GM23248 (cell line): ENCODE results near the gene MRPL45. TPM values are rescaled to one million over a fixed set of nuclear protein-coding genes. Genes with fewer than 3 reads are reported as not detected.

Experiments used
- DNase-seq: peaks from one replicate; pipeline ENCODE4 v3.0.0-alpha.2; 2015
- H2AFZ ChIP-seq: fragments of 200-600 bp; sonication (generic); 2 replicates; pipeline ENCODE4 v1.6.1; 2016; ENCODE audit warnings: antibody characterized with exemption
- H3F3A ChIP-seq: fragments of 200-600 bp; sonication (generic); 2 replicates; pipeline ENCODE4 v1.6.1; 2016; ENCODE audit warnings: mild to moderate bottlenecking, antibody characterized with exemption, mixed run types; ENCODE audit not compliant: insufficient read depth
- H3K27ac ChIP-seq: fragments of 200-600 bp; sonication (generic); 2 replicates; pipeline ENCODE4 v1.5.1; 2016; ENCODE audit warnings: mild to moderate bottlenecking
- H3K27me3 ChIP-seq: fragments of 200-600 bp; sonication (generic); replicated peaks from 2 replicates; pipeline ENCODE4 v1.6.1; 2016; ENCODE audit warnings: mild to moderate bottlenecking; ENCODE audit not compliant: insufficient read depth
- H3K36me3 ChIP-seq: fragments of 200-600 bp; sonication (generic); 2 replicates; pipeline ENCODE4 v1.6.1; 2016; ENCODE audit warnings: low read depth, mild to moderate bottlenecking
- H3K4me1 ChIP-seq: fragments of 200-600 bp; sonication (generic); 2 replicates; pipeline ENCODE4 v1.6.1; 2016; ENCODE audit warnings: mild to moderate bottlenecking; ENCODE audit not compliant: insufficient read depth
- H3K4me2 ChIP-seq: fragments of 200-600 bp; sonication (generic); one replicate; pipeline ENCODE4 v1.6.1; 2016; ENCODE audit warnings: mild to moderate bottlenecking; ENCODE audit not compliant: unreplicated experiment
- H3K4me3 ChIP-seq: fragments of 200-600 bp; sonication (generic); 2 replicates; pipeline ENCODE4 v1.5.1; 2016; ENCODE audit warnings: mild to moderate bottlenecking
- H3K79me2 ChIP-seq: fragments of 200-600 bp; sonication (generic); 2 replicates; pipeline ENCODE4 v1.6.1; 2016; ENCODE audit warnings: mild to moderate bottlenecking; ENCODE audit not compliant: insufficient read depth
- H3K9ac ChIP-seq: fragments of 200-600 bp; sonication (generic); 2 replicates; pipeline ENCODE4 v1.6.1; 2016; ENCODE audit warnings: mild to moderate bottlenecking
- H3K9me2 ChIP-seq: fragments of 200-600 bp; sonication (generic); 2 replicates; pipeline ENCODE4 v1.6.1; 2016; ENCODE audit warnings: mixed run types, mild to moderate bottlenecking, moderate library complexity; ENCODE audit not compliant: insufficient read depth
- H3K9me3 ChIP-seq: fragments of 200-600 bp; sonication (generic); one replicate; pipeline ENCODE4 v1.6.1; 2017; ENCODE audit warnings: low read depth
- H4K20me1 ChIP-seq: fragments of 200-600 bp; sonication (generic); 2 replicates; pipeline ENCODE4 v1.6.0; 2016; ENCODE audit not compliant: insufficient read depth
- EZH2 ChIP-seq: fragments of 200-600 bp; sonication (generic); IDR thresholded peaks from 2 replicates; pipeline ENCODE4 v1.6.1; 2018; ENCODE audit warnings: antibody characterized with exemption, mild to moderate bottlenecking; ENCODE audit not compliant: insufficient read depth, poor library complexity, severe bottlenecking
- EZH2phosphoT487 ChIP-seq: fragments of 200-600 bp; sonication (generic); IDR thresholded peaks from 2 replicates; pipeline ENCODE4 v1.6.1; 2018; ENCODE audit warnings: antibody characterized with exemption, moderate library complexity, mild to moderate bottlenecking, low read depth; ENCODE audit not compliant: insufficient read depth
- WGBS, 2 experiments: methylation state at CpG; one replicate each; pipeline ENCODE4 v1.1.6; 2015 to 2017; ENCODE audit warnings: low lambda C conversion rate in 2 of 2, low coverage in 1 of 2; ENCODE audit errors: missing lambda C conversion rate in 2 of 2; 5-methylcytosine and 5-hydroxymethylcytosine counted together
- in situ Hi-C: fragments of 300-500 bp; cut with MboI; formaldehyde crosslinking; loops from 2 replicates; pipeline ENCODE4 v1.15.0; 2020
- polyA plus RNA-seq: library from polyadenylated mRNA; unstranded; fragments of >200 nt; fragmentation: Nextera tagmentation; extraction: Ambion mirVana; gene quantifications from 2 replicates; pipeline ENCODE4 v1.2.1, GENCODE V29; 2016
- total RNA-seq: library from RNA; depleted of rRNA; stranded (reverse); fragments of >200 nt; shearing (Covaris generic); gene quantifications from 2 replicates; pipeline ENCODE4 v1.2.3, GENCODE V29; 2014

The MRPL45 gene
- total and polyA plus RNA-seq, 2 experiments from 2014 or later, result 32.0 to 42.6 TPM

DNA sequence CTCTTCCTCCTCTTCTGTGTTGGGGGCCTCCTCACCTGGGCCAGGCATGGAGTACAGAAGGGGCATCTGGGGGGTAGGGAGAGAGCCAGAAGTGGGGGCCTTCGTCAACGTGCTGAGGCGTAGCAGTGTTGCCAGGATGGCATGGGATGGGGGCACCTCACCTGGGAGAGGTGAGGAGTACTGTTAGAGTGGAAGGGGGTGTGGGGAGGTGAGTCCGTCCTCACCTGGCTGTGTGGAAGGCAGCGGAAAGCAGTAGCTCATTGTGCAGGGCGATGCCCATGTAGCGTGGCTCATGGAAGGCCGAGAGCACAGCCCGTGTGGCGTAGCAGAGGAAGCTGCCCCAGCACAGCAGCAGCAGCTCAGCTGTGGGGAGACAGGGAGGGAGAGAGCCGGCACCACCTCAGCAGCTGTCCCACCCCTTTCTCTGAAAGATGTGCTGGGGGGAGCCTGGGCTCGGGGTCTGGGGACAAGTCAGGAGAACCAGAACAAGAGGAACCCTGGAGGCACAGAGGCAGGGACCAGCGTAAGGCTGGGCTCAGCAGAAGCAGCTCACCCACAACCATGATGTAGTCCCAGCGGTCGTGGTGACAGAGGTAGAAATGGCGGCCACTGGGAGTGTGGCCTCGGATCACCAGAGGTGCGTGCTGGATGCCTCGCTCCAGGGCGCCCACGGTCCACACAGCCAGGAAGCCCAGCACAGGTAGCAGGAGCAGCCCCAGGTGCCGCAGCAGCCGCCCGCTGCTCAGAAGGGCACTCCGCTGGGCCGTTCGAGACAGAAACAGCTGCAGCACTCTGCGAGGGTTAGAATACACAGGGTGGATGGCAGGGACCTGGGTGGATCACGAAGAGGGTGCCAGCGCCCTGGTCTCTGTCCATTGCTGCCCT lies 37.8 kb downstream of the MRPL45 start:
- no peaks in the 10 kb centered on the region for H3K27me3 ChIP-seq
- no peak overlapping the region for H3K27ac ChIP-seq
- H3K4me2 ChIP-seq, result no peak overlapping the region
- no peak overlapping the region for H2AFZ ChIP-seq
- H3K79me2 ChIP-seq, result no peaks in the 10 kb centered on the region
- H3K9ac ChIP-seq, result no peak overlapping the region
- 76 to 78% methylated on average over 27 to 29 of the region's 30 CpGs for WGBS, 2 experiments
- no peaks in the 10 kb centered on the region for H4K20me1 ChIP-seq
- no peak overlapping the region for H3K4me3 ChIP-seq
- in situ Hi-C loops, result no loop called here
- no peaks in the 10 kb centered on the region for H3F3A ChIP-seq
- no peaks in the 10 kb centered on the region for H3K36me3 ChIP-seq
- DNase-seq, result no peak
- no peaks in the 10 kb centered on the region for H3K4me1 ChIP-seq
- TF ChIP-seq EZH2phosphoT487, result no peak
- no peak for TF ChIP-seq EZH2
- no peaks in the 10 kb centered on the region for H3K9me3 ChIP-seq
- H3K9me2 ChIP-seq, result no peaks in the 10 kb centered on the region

DNA sequence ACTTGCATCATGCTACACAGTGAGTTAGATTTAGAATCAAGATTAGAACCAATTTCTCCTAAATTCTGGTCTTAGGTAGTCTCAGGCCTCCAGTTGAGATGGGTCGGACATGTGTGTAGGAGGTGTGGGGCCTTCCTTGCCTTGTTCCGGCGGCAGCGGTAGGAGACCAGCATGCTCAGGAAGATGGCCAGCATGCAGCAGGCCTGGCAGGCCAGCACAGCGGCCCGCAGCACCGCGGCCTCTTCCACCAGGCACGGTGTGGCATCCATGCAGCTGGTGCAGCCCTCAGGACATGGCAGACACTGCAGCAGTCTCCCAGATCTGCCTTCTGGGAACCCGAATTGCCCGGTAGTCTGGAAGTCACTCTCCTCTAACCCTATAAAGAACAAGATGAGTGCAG lies 39.9 kb downstream of the MRPL45 start:
- H3K4me2 ChIP-seq, result no peak overlapping the region
- H3K4me3 ChIP-seq, result no peak overlapping the region
- no peaks in the 10 kb centered on the region for H3K27me3 ChIP-seq
- no peaks in the 10 kb centered on the region for H3K9me3 ChIP-seq
- TF ChIP-seq EZH2 (no peak), EZH2phosphoT487 (no peak)
- no peaks in the 10 kb centered on the region for H3K79me2 ChIP-seq
- 80 to 84% methylated on average over 11 of the region's 11 CpGs for WGBS, 2 experiments
- DNase-seq, result no peak
- no peak overlapping the region for H3K27ac ChIP-seq
- no peaks in the 10 kb centered on the region for H3F3A ChIP-seq
- in situ Hi-C loops, result no loop called here
- no peak overlapping the region for H3K9ac ChIP-seq
- H3K4me1 ChIP-seq, result no peaks in the 10 kb centered on the region
- no peaks in the 10 kb centered on the region for H3K9me2 ChIP-seq
- no peaks in the 10 kb centered on the region for H4K20me1 ChIP-seq
- H2AFZ ChIP-seq, result no peak overlapping the region
- no peaks in the 10 kb centered on the region for H3K36me3 ChIP-seq

DNA sequence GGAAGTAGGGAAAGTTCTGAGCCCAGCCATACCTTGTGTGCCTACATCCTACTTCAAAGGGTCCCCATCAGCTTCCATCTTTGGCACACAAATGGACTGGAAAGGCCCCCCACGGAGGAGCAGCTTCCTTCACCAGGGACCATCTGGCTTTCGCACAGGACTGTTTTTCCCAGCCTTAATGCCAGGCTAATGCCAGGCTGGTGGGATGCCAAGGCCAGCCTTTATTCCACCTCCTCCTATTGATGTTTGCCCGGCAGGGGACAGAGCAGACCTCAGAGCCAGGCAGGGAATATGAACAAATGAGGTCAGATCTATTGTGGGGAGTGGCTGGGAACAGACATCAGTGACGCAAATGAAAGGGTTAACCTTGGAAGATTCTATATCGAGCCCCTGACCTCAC lies 41.1 kb downstream of the MRPL45 start:
- no peaks in the 10 kb centered on the region for H3K4me1 ChIP-seq
- H2AFZ ChIP-seq, result no peak overlapping the region
- H3K79me2 ChIP-seq, result no peaks in the 10 kb centered on the region
- H3K4me3 ChIP-seq, result no peak overlapping the region
- H3K9me3 ChIP-seq, result no peaks in the 10 kb centered on the region
- H3K4me2 ChIP-seq, result no peak overlapping the region
- no peaks in the 10 kb centered on the region for H3K36me3 ChIP-seq
- no peaks in the 10 kb centered on the region for H4K20me1 ChIP-seq
- no peaks in the 10 kb centered on the region for H3F3A ChIP-seq
- in situ Hi-C loops, result no loop called here
- H3K9ac ChIP-seq, result no peak overlapping the region
- 46 to 54% methylated on average over 5 of the region's 5 CpGs for WGBS, 2 experiments
- TF ChIP-seq EZH2phosphoT487 (no peak), EZH2 (no peak)
- H3K27ac ChIP-seq, result no peak overlapping the region
- DNase-seq, result no peak
- no peaks in the 10 kb centered on the region for H3K9me2 ChIP-seq
- no peaks in the 10 kb centered on the region for H3K27me3 ChIP-seq

DNA sequence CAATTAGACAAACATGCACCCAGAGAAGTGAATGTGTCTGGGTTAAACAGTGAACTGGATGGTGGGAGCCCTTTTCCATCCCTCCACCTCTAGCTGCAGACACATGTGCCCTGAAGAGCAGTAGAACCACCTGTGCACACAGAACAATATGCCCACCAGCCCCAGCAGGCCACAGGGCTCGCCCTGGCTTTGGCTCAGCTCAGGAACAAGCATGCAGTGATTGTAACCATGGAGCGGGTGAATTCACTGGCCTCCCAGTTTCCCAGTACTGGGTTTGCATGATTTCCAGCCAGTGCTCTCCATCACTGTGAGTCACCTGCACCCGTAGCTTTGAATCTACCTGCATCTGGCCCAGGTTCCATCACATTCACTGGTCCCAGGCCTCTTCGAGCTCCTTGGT lies 41.6 kb downstream of the MRPL45 start:
- WGBS, 2 experiments, result 71 to 79% methylated on average over 4 of the region's 4 CpGs
- H3K9ac ChIP-seq, result no peak overlapping the region
- TF ChIP-seq EZH2phosphoT487 (no peak), EZH2 (no peak)
- no peaks in the 10 kb centered on the region for H3K9me2 ChIP-seq
- no peaks in the 10 kb centered on the region for H3K9me3 ChIP-seq
- H3K4me1 ChIP-seq, result no peaks in the 10 kb centered on the region
- no peak for DNase-seq
- H3K4me2 ChIP-seq, result no peak overlapping the region
- H3K36me3 ChIP-seq, result no peaks in the 10 kb centered on the region
- H3K27ac ChIP-seq, result no peak overlapping the region
- in situ Hi-C loops, result no loop called here
- H4K20me1 ChIP-seq, result no peaks in the 10 kb centered on the region
- H3K79me2 ChIP-seq, result no peaks in the 10 kb centered on the region
- H2AFZ ChIP-seq, result no peak overlapping the region
- no peak overlapping the region for H3K4me3 ChIP-seq
- H3K27me3 ChIP-seq, result no peaks in the 10 kb centered on the region
- no peaks in the 10 kb centered on the region for H3F3A ChIP-seq

DNA sequence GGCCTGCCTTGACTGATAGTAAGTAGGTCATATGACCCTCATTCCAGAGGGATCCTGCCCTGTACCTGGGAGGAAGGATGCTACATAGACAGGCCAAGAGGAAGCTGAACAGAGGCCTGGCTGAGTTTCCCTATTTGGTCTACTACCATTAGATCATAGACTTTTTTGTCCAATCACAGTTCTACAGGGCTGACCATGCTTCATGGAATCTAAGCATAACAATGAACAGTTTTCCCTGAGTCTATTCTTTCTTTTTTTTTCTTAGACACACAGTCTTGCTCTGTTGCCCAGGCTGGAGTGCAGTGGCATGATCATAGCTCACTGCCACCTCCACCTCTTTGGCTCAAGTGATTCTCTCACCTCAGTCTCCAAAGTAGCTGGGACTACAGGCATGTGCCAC lies 42.9 kb downstream of the MRPL45 start:
- Histone ChIP-seq H3K4me1 (no peaks in the 10 kb centered on the region), H3K9ac (no peak overlapping the region), H4K20me1 (no peaks in the 10 kb centered on the region), H3K4me2 (no peak overlapping the region), H3F3A (no peaks in the 10 kb centered on the region), H3K27ac (no peak overlapping the region), H3K9me3 (no peaks in the 10 kb centered on the region), H3K79me2 (no peaks in the 10 kb centered on the region), H3K36me3 (no peaks in the 10 kb centered on the region), H2AFZ (no peak overlapping the region), H3K4me3 (no peak overlapping the region), H3K27me3 (no peaks in the 10 kb centered on the region), H3K9me2 (no peaks in the 10 kb centered on the region)
- in situ Hi-C loops, result no loop called here
- DNase-seq, result peak; percentile 41
- no peak for TF ChIP-seq EZH2
- no peak for TF ChIP-seq EZH2phosphoT487
